ENCODE data around the gene AP1M2.
"Not testable (repeated sequence)": the region's sequence is repeated elsewhere in the genome, so short reads cannot be mapped to it uniquely, and the experiment has no call there.

The AP1M2 gene

GRCh38 chr19:10543420-10544241 is 43.5 kb downstream of the AP1M2 start, which contains the start of gene ATG4D:
TSS of gene ATG4D (plus strand) at chr19:10543904. CDS start at chr19:10544091, 187 bp downstream.
- DNase-seq (ENCODE audit: low read depth), result no peak
- TF ChIP-seq CTCF (IDR thresholded peaks at IDR 0.05; ENCODE audit: low read depth, low read length, missing control alignments), result no peak
- H3K4me3 ChIP-seq (ENCODE audit: low read depth, low read length), result peak within 1 kb of the TSS; percentile 88
- in situ Hi-C loops (cut with HindIII; ENCODE audit: low sequenced_read_pairs), result no loop called here

- DNase-seq (ENCODE audit: low read depth), result no peak
- TF ChIP-seq CTCF (IDR thresholded peaks at IDR 0.05; ENCODE audit: low read depth, low read length, missing control alignments), result no peak
- peak overlapping the region; percentile 88 for H3K4me3 ChIP-seq (ENCODE audit: low read depth, low read length)
- in situ Hi-C loops (cut with HindIII; ENCODE audit: low sequenced_read_pairs), result no loop called here
Measured at GRCh38 chr19:10543059-10543419, 44.1 kb downstream of the AP1M2 start.

GRCh38 chr19:10539016-10539415 is 48.1 kb downstream of the AP1M2 start:
- H3K4me3 ChIP-seq (ENCODE audit: low read depth, low read length); DNase-seq (ENCODE audit: low read depth); in situ Hi-C loops (cut with HindIII; ENCODE audit: low sequenced_read_pairs): not testable (repeated sequence)

- no peak for TF ChIP-seq CTCF (IDR thresholded peaks at IDR 0.05; ENCODE audit: low read depth, low read length, missing control alignments)
- DNase-seq (ENCODE audit: low read depth), result no peak
- no peak overlapping the region for H3K4me3 ChIP-seq (ENCODE audit: low read depth, low read length)
- in situ Hi-C loops (cut with HindIII; ENCODE audit: low sequenced_read_pairs), result no loop called here
Measured at GRCh38 chr19:10538204-10538983, 48.7 kb downstream of the AP1M2 start.

- in situ Hi-C loops (cut with HindIII; ENCODE audit: low sequenced_read_pairs), result no loop called here
- H3K4me3 ChIP-seq (ENCODE audit: low read depth, low read length), result no peak overlapping the region
- no peak for TF ChIP-seq CTCF (IDR thresholded peaks at IDR 0.05; ENCODE audit: low read depth, low read length, missing control alignments)
- DNase-seq (ENCODE audit: low read depth), result no peak
Measured at GRCh38 chr19:10537668-10538067, 49.4 kb downstream of the AP1M2 start.

- TF ChIP-seq CTCF (IDR thresholded peaks at IDR 0.05; ENCODE audit: low read depth, low read length, missing control alignments), result no peak
- H3K4me3 ChIP-seq (ENCODE audit: low read depth, low read length), result no peak overlapping the region
- no peak for DNase-seq (ENCODE audit: low read depth)
- in situ Hi-C loops (cut with HindIII; ENCODE audit: low sequenced_read_pairs), result no loop called here
Measured at GRCh38 chr19:10535613-10536012, 51.5 kb downstream of the AP1M2 start.
